Prostate gland (tissue), 2 donors: Measurements from ENCODE around the gene AMDHD2.

Source experiments
- POLR2A ChIP-seq: fragments of 450-650 bp; IDR thresholded peaks from one replicate; pipeline ENCODE4 v1.6.1; 2016; ENCODE audit warnings: antibody characterized with exemption, mild to moderate bottlenecking
- TF ChIP-seq, protein P1 (sequence below), 4 experiments: fragments of 200-600 bp in 2 of 4; fragments of 450-650 bp in 2 of 4; sonication (generic) in 2 of 4; IDR thresholded peaks; 1 replicate in 3 of 4; 2 replicates in 1 of 4; pipeline ENCODE4 v1.5.1; 2016 to 2019; ENCODE audit warnings: antibody characterized with exemption in 4 of 4, mild to moderate bottlenecking in 2 of 4, moderate library complexity in 2 of 4

DNA sequence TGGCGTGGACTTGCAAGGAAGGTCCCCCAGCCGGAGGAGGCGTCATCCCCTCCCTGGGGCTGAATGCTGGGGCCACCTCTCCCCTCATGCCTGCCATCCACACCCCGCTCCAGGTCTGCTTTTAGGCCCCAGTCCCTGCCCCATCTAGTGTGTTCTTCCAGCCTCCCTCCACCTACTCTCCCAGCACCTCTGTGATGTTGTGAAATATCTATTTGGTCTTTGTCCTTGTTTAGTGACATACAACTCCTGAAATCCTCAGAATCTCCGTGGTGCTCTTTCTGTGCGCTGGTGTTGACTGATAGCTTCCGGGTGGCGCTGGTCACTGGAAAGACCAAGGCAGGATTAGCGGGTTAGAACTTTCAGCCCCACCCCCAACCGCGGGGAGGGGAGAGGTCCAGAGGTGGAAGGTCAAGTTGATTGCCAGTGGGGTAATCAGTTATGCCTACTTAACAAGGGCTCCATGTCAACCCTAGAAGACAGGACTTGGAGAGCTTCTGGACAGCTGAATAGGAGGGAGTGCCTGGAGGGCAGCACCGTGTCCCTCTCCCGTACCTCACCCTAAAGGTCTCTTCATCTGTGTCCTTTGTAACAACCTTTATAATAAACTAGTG is 35.2 kb upstream of the AMDHD2 start:
- TF ChIP-seq, protein P1, sequence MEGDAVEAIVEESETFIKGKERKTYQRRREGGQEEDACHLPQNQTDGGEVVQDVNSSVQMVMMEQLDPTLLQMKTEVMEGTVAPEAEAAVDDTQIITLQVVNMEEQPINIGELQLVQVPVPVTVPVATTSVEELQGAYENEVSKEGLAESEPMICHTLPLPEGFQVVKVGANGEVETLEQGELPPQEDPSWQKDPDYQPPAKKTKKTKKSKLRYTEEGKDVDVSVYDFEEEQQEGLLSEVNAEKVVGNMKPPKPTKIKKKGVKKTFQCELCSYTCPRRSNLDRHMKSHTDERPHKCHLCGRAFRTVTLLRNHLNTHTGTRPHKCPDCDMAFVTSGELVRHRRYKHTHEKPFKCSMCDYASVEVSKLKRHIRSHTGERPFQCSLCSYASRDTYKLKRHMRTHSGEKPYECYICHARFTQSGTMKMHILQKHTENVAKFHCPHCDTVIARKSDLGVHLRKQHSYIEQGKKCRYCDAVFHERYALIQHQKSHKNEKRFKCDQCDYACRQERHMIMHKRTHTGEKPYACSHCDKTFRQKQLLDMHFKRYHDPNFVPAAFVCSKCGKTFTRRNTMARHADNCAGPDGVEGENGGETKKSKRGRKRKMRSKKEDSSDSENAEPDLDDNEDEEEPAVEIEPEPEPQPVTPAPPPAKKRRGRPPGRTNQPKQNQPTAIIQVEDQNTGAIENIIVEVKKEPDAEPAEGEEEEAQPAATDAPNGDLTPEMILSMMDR (IDR thresholded peaks at IDR 0.05) = no peak
- no peak for TF ChIP-seq POLR2A
